Body of pancreas (tissue), 4 donors: ENCODE measurements around the gene TPRX1.

Experiments
- POLR2A ChIP-seq, 3 donors: fragments of 450-650 bp; IDR thresholded peaks; one replicate each; pipeline ENCODE4 v1.6.1; 2016; ENCODE audit warnings: antibody characterized with exemption in 3 of 3, mild to moderate bottlenecking in 2 of 3
- TF ChIP-seq, protein P1 (sequence below), 7 experiments: fragments of 450-650 bp in 4 of 7; fragments of 200-600 bp in 3 of 7; sonication (generic) in 3 of 7; IDR thresholded peaks; one replicate each; pipeline ENCODE4 v1.5.1; 2016 to 2019; ENCODE audit warnings: antibody characterized with exemption in 7 of 7

DNA sequence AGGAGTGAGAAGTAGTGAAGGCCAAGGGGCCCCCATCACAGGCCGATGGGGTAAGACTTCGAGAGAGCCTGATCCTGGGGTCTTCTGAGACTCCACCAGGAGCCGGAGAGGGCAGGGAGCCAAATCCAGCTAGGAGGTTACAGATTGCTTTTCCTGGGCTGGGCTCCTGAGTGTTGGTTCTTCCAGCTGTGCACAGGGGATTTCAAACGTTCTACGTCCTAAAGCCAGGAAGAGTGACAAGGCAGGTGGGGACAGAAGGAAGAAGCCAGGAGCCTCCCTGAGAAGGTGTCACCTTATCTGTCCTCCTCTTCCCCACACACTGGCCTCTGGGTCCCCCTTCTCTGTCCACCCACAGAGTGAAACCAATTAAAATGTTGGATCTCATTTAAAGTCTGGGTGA lies 38.6 kb upstream of the TPRX1 start:
- TF ChIP-seq, protein P1, sequence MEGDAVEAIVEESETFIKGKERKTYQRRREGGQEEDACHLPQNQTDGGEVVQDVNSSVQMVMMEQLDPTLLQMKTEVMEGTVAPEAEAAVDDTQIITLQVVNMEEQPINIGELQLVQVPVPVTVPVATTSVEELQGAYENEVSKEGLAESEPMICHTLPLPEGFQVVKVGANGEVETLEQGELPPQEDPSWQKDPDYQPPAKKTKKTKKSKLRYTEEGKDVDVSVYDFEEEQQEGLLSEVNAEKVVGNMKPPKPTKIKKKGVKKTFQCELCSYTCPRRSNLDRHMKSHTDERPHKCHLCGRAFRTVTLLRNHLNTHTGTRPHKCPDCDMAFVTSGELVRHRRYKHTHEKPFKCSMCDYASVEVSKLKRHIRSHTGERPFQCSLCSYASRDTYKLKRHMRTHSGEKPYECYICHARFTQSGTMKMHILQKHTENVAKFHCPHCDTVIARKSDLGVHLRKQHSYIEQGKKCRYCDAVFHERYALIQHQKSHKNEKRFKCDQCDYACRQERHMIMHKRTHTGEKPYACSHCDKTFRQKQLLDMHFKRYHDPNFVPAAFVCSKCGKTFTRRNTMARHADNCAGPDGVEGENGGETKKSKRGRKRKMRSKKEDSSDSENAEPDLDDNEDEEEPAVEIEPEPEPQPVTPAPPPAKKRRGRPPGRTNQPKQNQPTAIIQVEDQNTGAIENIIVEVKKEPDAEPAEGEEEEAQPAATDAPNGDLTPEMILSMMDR (IDR thresholded peaks at IDR 0.05) = no peak
- no peak for TF ChIP-seq POLR2A (IDR thresholded peaks at IDR 0.05)
